KMS-11 (cell line): ENCODE measurements around the gene CTCF.
"Not testable (repeated sequence)": the region's sequence is repeated elsewhere in the genome, so short reads cannot be mapped to it uniquely, and the experiment has no call there.

Experiments
- H2AFZ ChIP-seq: fragments of 200-600 bp; sonication (generic); 2 replicates; pipeline ENCODE4 v1.6.1; 2016; ENCODE audit warnings: antibody characterized with exemption, mixed run types, low read depth
- H3K27ac ChIP-seq: fragments of 200-600 bp; sonication (generic); 2 replicates; pipeline ENCODE4 v1.6.1; 2016; ENCODE audit warnings: mild to moderate bottlenecking, mixed run types
- H3K27me3 ChIP-seq: fragments of 200-600 bp; sonication (generic); 2 replicates; pipeline ENCODE4 v1.6.1; 2017; ENCODE audit warnings: mild to moderate bottlenecking, low read depth, mixed run types, moderate library complexity; ENCODE audit not compliant: insufficient read depth
- H3K36me3 ChIP-seq: fragments of 200-600 bp; sonication (generic); 2 replicates; pipeline ENCODE4 v1.6.1; 2017; ENCODE audit warnings: mild to moderate bottlenecking, mixed run types; ENCODE audit not compliant: insufficient read depth
- H3K4me1 ChIP-seq: fragments of 200-600 bp; sonication (generic); 2 replicates; pipeline ENCODE4 v1.6.1; 2016; ENCODE audit warnings: mild to moderate bottlenecking, low read depth, mixed run types; ENCODE audit not compliant: poor library complexity, severe bottlenecking
- H3K4me2 ChIP-seq: fragments of 200-600 bp; sonication (generic); 2 replicates; pipeline ENCODE4 v1.7.0; 2016; ENCODE audit warnings: mild to moderate bottlenecking, mixed run types
- H3K4me3 ChIP-seq: fragments of 200-600 bp; sonication (generic); IDR thresholded peaks from 2 replicates; pipeline ENCODE4 v1.6.1; 2017; ENCODE audit warnings: low read depth, low read length, mixed read lengths; ENCODE audit not compliant: insufficient read depth
- H3K79me2 ChIP-seq: fragments of 200-600 bp; sonication (generic); 2 replicates; pipeline ENCODE4 v1.6.1; 2016; ENCODE audit warnings: low read depth, mixed run types; ENCODE audit not compliant: insufficient read depth
- H3K9ac ChIP-seq: fragments of 200-600 bp; sonication (generic); 2 replicates; pipeline ENCODE4 v1.6.1; 2016; ENCODE audit warnings: mild to moderate bottlenecking, mixed run types
- H4K20me1 ChIP-seq: fragments of 200-600 bp; sonication (generic); 2 replicates; pipeline ENCODE4 v1.6.1; 2016; ENCODE audit warnings: mild to moderate bottlenecking, mixed run types; ENCODE audit not compliant: insufficient read depth
- CTCF ChIP-seq: fragments of 200-600 bp; sonication (generic); conservative IDR thresholded peaks from 2 replicates; pipeline ENCODE4 v1.6.1; 2017; ENCODE audit warnings: low read depth, mild to moderate bottlenecking, antibody characterized with exemption, low read length, moderate library complexity, mixed read lengths

CTCF gene

GRCh38 chr16:67562526-67562917 is at the start of gene CTCF:
CTCF (plus strand) TSS chr16:67562526; CDS start chr16:67610833, 48,307 bp downstream.
- Histone ChIP-seq H3K4me3 (peak within 1 kb of the TSS; percentile 27), H3K36me3 (no peaks in the 10 kb centered on the region), H3K4me1 (peaks cover 30% of the 10 kb centered on the region), H2AFZ (peak within 1 kb of the TSS; percentile 56), H3K4me2 (peak within 1 kb of the TSS; percentile 99), H3K27ac (peak within 1 kb of the TSS; percentile 99), H3K79me2 (peaks cover 42% of the 10 kb centered on the region), H3K27me3 (no peaks in the 10 kb centered on the region), H4K20me1 (peaks cover 5% of the 10 kb centered on the region; the same call in 1 of the 2 replicates), H3K9ac (peak within 1 kb of the TSS; percentile 98)
- peak; percentile 18; the same call in 1 of the 2 replicates for TF ChIP-seq CTCF

GRCh38 chr16:67513892-67514291 is 48.4 kb upstream of the CTCF start:
- H3K36me3 ChIP-seq, H3K4me3 ChIP-seq, H4K20me1 ChIP-seq, H3K27me3 ChIP-seq, H3K9ac ChIP-seq, H3K79me2 ChIP-seq: not testable (repeated sequence)
- peaks cover 11% of the 10 kb centered on the region for H3K4me1 ChIP-seq
- H3K4me2 ChIP-seq, result peak overlapping the region; percentile 16; the same call in 1 of the 2 replicates
- peak overlapping the region; percentile 86; the same call in 1 of the 2 replicates for H2AFZ ChIP-seq
- peak overlapping the region; percentile 42; the same call in 1 of the 2 replicates for H3K27ac ChIP-seq

GRCh38 chr16:67514382-67514828 is 47.9 kb upstream of the CTCF start:
- TF ChIP-seq CTCF, result peak; percentile 71
- H3K79me2 ChIP-seq, result no peaks in the 10 kb centered on the region
- H3K9ac ChIP-seq, result no peak overlapping the region; the same call in 1 of the 2 replicates
- H3K36me3 ChIP-seq, result no peaks in the 10 kb centered on the region
- H2AFZ ChIP-seq, result peak overlapping the region; percentile 86
- H3K4me3 ChIP-seq, result no peak overlapping the region
- H3K4me2 ChIP-seq, result peak overlapping the region; percentile 26; the same call in 1 of the 2 replicates
- no peaks in the 10 kb centered on the region for H4K20me1 ChIP-seq
- H3K27ac ChIP-seq, result peak overlapping the region; percentile 42
- no peaks in the 10 kb centered on the region for H3K27me3 ChIP-seq
- peaks cover 11% of the 10 kb centered on the region for H3K4me1 ChIP-seq

GRCh38 chr16:67516296-67517154 is 45.8 kb upstream of the CTCF start:
- Histone ChIP-seq H2AFZ (no peak overlapping the region), H3K4me2 (no peak overlapping the region), H3K9ac (no peak overlapping the region), H3K27ac (no peak overlapping the region), H3K27me3 (no peaks in the 10 kb centered on the region), H3K4me1 (peaks cover 15% of the 10 kb centered on the region), H3K79me2 (no peaks in the 10 kb centered on the region), H4K20me1 (no peaks in the 10 kb centered on the region), H3K36me3 (no peaks in the 10 kb centered on the region), H3K4me3 (no peak overlapping the region)
- no peak for TF ChIP-seq CTCF

- Histone ChIP-seq H3K4me3 (no peak overlapping the region), H3K36me3 (no peaks in the 10 kb centered on the region), H2AFZ (no peak overlapping the region), H3K9ac (no peak overlapping the region), H3K4me1 (peaks cover 15% of the 10 kb centered on the region), H3K79me2 (no peaks in the 10 kb centered on the region), H4K20me1 (no peaks in the 10 kb centered on the region), H3K4me2 (no peak overlapping the region), H3K27ac (no peak overlapping the region), H3K27me3 (no peaks in the 10 kb centered on the region)
- no peak for TF ChIP-seq CTCF
These were observed 45.2 kb upstream of the CTCF start for GRCh38 chr16:67517155-67517445.
